ENCODE data around the gene RMND5B.

Gene RMND5B

GRCh38 chr5:178180141-178180863 is 49.5 kb downstream of the RMND5B start:
- TF ChIP-seq CTCF (IDR thresholded peaks at IDR 0.05; ENCODE audit: low read depth, low read length, missing control alignments) = no peak
- no peak for DNase-seq (ENCODE audit: low read depth)
- in situ Hi-C loops (cut with HindIII; ENCODE audit: low sequenced_read_pairs) = no loop called here
- no peak overlapping the region for H3K4me3 ChIP-seq (ENCODE audit: low read depth, low read length)

GRCh38 chr5:178182158-178182876 is 51.5 kb downstream of the RMND5B start:
- no peak for DNase-seq (ENCODE audit: low read depth)
- in situ Hi-C loops (cut with HindIII; ENCODE audit: low sequenced_read_pairs) = no loop called here
- TF ChIP-seq CTCF (IDR thresholded peaks at IDR 0.05; ENCODE audit: low read depth, low read length, missing control alignments) = no peak
- no peak overlapping the region for H3K4me3 ChIP-seq (ENCODE audit: low read depth, low read length)

- no peak overlapping the region for H3K4me3 ChIP-seq (ENCODE audit: low read depth, low read length)
- in situ Hi-C loops (cut with HindIII; ENCODE audit: low sequenced_read_pairs) = no loop called here
- DNase-seq (ENCODE audit: low read depth) = no peak
- TF ChIP-seq CTCF (IDR thresholded peaks at IDR 0.05; ENCODE audit: low read depth, low read length, missing control alignments) = no peak
Observed at GRCh38 chr5:178186427-178186826, 55.6 kb downstream of the RMND5B start.

DNA sequence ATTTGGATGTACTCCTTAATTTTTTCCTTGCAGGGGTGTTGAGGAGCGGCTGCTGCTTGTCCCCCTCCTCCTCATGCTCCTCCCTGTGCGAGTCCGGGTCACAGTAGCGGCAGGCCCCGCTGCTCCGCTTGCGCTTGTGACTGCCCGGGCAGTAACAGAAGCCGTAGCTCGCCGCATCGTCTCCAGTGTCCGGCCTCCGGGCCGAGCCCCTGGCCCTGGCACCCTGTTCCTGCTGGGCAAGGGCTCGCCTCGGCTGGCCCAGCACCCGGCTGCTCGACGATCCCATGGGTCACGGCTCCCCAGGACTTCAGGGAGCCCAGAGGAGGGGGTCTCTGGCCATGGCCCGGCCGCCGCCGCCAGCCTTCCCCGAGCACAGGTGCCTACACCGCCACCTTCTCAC is 56.2 kb downstream of the RMND5B start, which contains the start of gene GMCL2:
TSS of gene GMCL2 (minus strand) at position 358 of the 400 bp plus-strand sequence. CDS start at position 286, 72 bp downstream.
- DNase-seq (ENCODE audit: low read depth) = no peak
- in situ Hi-C loops (cut with HindIII; ENCODE audit: low sequenced_read_pairs) = no loop called here
- no peak within 1 kb of the TSS for H3K4me3 ChIP-seq (ENCODE audit: low read depth, low read length)
- no peak for TF ChIP-seq CTCF (IDR thresholded peaks at IDR 0.05; ENCODE audit: low read depth, low read length, missing control alignments)

DNA sequence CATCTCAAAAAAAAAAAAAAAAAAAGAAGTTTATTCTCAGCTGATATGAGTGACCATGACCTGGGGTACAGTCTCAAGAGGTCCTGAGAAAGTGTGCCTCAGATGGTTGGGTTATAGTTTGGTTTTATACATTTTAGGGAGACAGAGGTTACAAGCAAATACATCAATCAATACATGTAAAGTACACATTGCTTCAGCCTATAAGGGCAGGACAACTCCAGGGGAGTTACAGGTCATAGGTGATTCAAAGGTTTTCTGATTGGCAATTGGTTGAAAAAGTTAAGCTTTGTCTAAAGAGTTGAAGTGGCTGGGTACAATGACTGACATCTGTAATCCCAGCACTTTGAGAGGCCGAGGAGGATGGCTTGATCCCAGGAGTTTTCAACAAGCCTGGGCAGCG is 58.6 kb downstream of the RMND5B start:
- DNase-seq (ENCODE audit: low read depth) = no peak
- H3K4me3 ChIP-seq (ENCODE audit: low read depth, low read length) = no peak overlapping the region
- in situ Hi-C loops (cut with HindIII; ENCODE audit: low sequenced_read_pairs) = no loop called here
- TF ChIP-seq CTCF (IDR thresholded peaks at IDR 0.05; ENCODE audit: low read depth, low read length, missing control alignments) = no peak

GRCh38 chr5:178191661-178192060 is 60.8 kb downstream of the RMND5B start:
- no peak for TF ChIP-seq CTCF (IDR thresholded peaks at IDR 0.05; ENCODE audit: low read depth, low read length, missing control alignments)
- in situ Hi-C loops (cut with HindIII; ENCODE audit: low sequenced_read_pairs) = no loop called here
- no peak for DNase-seq (ENCODE audit: low read depth)
- H3K4me3 ChIP-seq (ENCODE audit: low read depth, low read length) = no peak overlapping the region

Measured in astrocyte of the cerebellum (primary cell).